Measurements from ENCODE around the gene NUDT1. TPM values are rescaled to one million over a fixed set of nuclear protein-coding genes. Genes with fewer than 3 reads are reported as not detected.
A peak's percentile ranks its signal among the peaks of the same experiment; 100 is the strongest.

Gene NUDT1
- 10 to 100 TPM; 11.0 to 46.5 (median 14.7) TPM for total RNA-seq

GRCh38 chr7:2241580-2242540, at the start of gene NUDT1, which contains the start of gene MRM2:
Gene NUDT1 (plus strand): TSS chr7:2242226. CDS start chr7:2244575, 2,349 bp downstream.
Gene MRM2 (minus strand): TSS chr7:2242205. CDS start chr7:2242169, 36 bp downstream.
- peak; percentile 95 to 98 (median 96) for ATAC-seq (replicated peaks in 6 of 8)
- peak within 1 kb of the TSS; percentile 92 to 100 (median 98) for H3K4me3 ChIP-seq
- H3K4me1 ChIP-seq (replicated peaks in 1 of 2): peaks cover 6 to 10% of the 10 kb centered on the region in 2 donors
- in situ Hi-C loops (cut with MboI; ENCODE audit: low pct_unique_long_range_greater_than_20kb in 2 of 9, low sequenced_read_pairs in 9 of 9, unreplicated experiment in 9 of 9): loop anchor here in 1 of 9 experiments (25.0 kb wide), 1 partner anchor 580 kb away; the partner anchor contains the start of gene ELFN1
- H3K27ac ChIP-seq: peak within 1 kb of the TSS; percentile 74 to 87
- WGBS, 10 experiments: 0 to 8% (median 0%) methylated on average over 1 to 6 of the region's 81 CpGs; no CpG with 5 or more reads in 3 of the 10 experiments

- Histone ChIP-seq H3K4me1 (replicated peaks in 1 of 2) (peaks cover 16% of the 10 kb centered on the region in 2 donors), H3K4me3 (no peak overlapping the region), H3K27ac (no peak overlapping the region)
- WGBS, 10 experiments: 33 to 90% (median 70%) methylated on average over 1 to 11 of the region's 18 CpGs
- in situ Hi-C loops (cut with MboI; ENCODE audit: low pct_unique_long_range_greater_than_20kb in 2 of 9, low sequenced_read_pairs in 9 of 9, unreplicated experiment in 9 of 9): no loop called here
- peak in 4 of 8 experiments; percentile 14 to 63 (median 40) for ATAC-seq (replicated peaks in 6 of 8)
Observed at GRCh38 chr7:2192831-2193534, 49.0 kb upstream of the NUDT1 start.

DNA sequence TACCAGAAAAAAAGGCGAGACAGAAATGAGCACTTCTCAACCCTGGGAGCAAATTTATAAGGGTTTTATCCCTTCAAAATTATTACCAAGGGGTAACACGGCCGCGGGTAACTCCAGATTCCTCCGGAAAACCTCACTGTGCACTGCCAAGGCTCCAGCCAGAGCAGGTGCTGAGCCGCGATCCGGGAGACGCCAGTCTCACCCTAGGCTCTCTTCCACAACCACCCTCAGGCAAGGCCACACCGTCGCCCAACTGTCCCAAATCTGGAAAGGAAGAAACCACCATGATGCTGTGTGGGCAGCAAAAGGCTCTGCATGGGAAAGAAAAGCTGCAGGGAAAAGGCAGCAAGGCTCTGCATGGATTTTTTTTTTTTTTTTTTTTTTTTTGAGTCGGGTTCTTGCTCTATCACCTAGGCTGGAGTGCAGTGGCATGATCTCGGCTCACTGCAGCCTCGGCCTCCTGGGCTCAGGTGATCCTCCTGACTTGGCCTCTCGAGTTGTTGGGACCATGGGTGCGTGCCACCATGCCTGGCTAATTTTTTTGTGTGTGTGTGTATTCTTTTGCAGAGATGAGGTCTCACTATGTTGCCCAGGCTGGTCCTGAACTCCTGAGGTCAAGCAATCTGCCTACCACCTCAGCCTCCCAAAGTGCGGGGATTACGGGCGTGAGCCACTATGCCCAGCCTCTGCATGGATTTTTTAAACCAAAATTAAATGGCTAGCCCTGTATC, 48.3 kb upstream of the NUDT1 start:
- Histone ChIP-seq H3K4me3 (no peak overlapping the region), H3K27ac (no peak overlapping the region), H3K4me1 (replicated peaks in 1 of 2) (peaks cover 16% of the 10 kb centered on the region in 2 donors)
- in situ Hi-C loops (cut with MboI; ENCODE audit: low pct_unique_long_range_greater_than_20kb in 2 of 9, low sequenced_read_pairs in 9 of 9, unreplicated experiment in 9 of 9): no loop called here
- ATAC-seq (replicated peaks in 6 of 8): no peak
- 82 to 100% (median 95%) methylated on average over 1 to 11 of the region's 19 CpGs; no CpG with 5 or more reads in 2 of the 10 experiments for WGBS, 10 experiments

DNA sequence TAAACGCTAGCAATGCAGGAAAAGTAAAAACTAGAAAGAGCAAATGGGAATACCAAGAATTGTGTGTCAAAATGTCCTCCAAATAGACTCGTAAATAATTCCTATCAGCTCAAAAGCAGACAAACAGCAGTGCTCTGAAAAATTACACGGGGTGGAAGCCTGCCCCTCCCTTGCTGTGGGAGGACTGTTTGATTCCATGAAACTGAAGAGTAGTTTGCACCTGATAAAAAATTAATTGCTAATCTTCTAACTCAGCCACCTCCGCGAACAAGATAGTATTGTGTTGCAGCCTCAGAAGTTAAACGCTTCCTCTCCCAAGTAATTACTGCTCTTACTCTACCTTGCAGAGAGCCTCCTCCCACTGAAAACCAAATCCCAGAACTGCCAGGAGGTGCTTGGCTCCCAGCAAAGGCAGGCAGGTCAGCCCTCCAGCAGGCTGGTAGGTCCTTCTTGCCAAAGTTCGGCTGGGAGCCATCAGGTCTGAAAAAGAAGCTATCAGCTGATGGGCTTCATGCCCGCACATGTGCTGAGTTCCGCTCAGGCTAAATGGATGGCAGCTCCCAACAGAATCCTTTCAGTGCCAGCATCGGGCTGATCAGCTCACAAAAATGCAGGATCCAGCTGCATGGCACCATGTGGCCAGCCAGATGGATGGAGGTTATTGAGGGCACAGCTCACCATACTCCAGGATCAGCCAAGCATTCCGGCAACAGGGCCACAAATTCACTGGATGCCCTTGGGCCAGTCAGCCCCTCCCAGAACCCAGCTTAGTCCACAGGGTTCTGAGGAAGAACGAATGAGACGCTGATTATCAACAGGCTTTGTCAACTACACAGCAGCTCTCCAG, 46.4 kb upstream of the NUDT1 start:
- 90 to 100% (median 95%) methylated on average over 1 to 11 of the region's 13 CpGs for WGBS, 10 experiments
- no peak overlapping the region for H3K27ac ChIP-seq
- peaks cover 5 to 12% of the 10 kb centered on the region in 2 donors for H3K4me1 ChIP-seq (replicated peaks in 1 of 2)
- no peak overlapping the region for H3K4me3 ChIP-seq
- in situ Hi-C loops (cut with MboI; ENCODE audit: low pct_unique_long_range_greater_than_20kb in 2 of 9, low sequenced_read_pairs in 9 of 9, unreplicated experiment in 9 of 9): no loop called here
- no peak for ATAC-seq (replicated peaks in 6 of 8)

GRCh38 chr7:2196381-2197378, 45.3 kb upstream of the NUDT1 start:
- WGBS, 10 experiments: 85 to 100% (median 92%) methylated on average over 2 to 22 of the region's 32 CpGs; no CpG with 5 or more reads in 3 of the 10 experiments
- Histone ChIP-seq H3K4me3 (no peak overlapping the region), H3K4me1 (replicated peaks in 1 of 2) (peaks cover 0 to 4% of the 10 kb centered on the region in 2 donors), H3K27ac (no peak overlapping the region)
- in situ Hi-C loops (cut with MboI; ENCODE audit: low pct_unique_long_range_greater_than_20kb in 2 of 9, low sequenced_read_pairs in 9 of 9, unreplicated experiment in 9 of 9): no loop called here
- ATAC-seq (replicated peaks in 6 of 8): no peak

- 44 to 93% methylated on average over 3 to 11 of the region's 21 CpGs; no CpG with 5 or more reads in 8 of the 10 experiments for whole genome bisulfite sequencing, 10 experiments
- peak in 2 of 8 experiments; percentile 27 to 39 for ATAC-seq (replicated peaks in 6 of 8)
- peaks cover 0 to 4% of the 10 kb centered on the region in 2 donors for H3K4me1 ChIP-seq (replicated peaks in 1 of 2)
- in situ Hi-C loops (cut with MboI; ENCODE audit: low pct_unique_long_range_greater_than_20kb in 2 of 9, low sequenced_read_pairs in 9 of 9, unreplicated experiment in 9 of 9): no loop called here
- H3K4me3 ChIP-seq: no peak overlapping the region
- H3K27ac ChIP-seq: no peak overlapping the region
Observed at GRCh38 chr7:2197436-2198155, 44.4 kb upstream of the NUDT1 start.

DNA sequence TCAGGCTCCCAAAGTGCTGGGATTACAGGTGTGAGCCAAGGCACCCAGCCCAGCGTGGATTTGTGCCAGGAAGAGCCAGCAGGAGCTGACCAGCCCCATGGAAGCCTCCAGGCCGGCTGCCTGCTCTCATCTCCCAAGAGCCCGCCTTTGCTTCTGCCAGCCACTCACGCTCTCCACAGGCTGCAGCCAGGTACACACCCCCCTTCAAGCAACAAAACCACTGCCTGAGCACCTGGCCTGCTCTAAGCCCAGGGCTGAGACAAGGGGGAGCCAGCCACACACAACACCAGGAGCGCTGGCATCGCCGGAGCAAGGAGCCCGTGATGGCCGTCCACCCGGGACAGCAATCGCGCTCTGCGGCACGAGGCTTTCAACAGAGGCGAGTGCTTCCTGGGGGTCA, 43.8 kb upstream of the NUDT1 start:
- no peak overlapping the region for H3K4me3 ChIP-seq
- no peak overlapping the region for H3K27ac ChIP-seq
- H3K4me1 ChIP-seq (replicated peaks in 1 of 2): no peaks in the 10 kb centered on the region
- in situ Hi-C loops (cut with MboI; ENCODE audit: low pct_unique_long_range_greater_than_20kb in 2 of 9, low sequenced_read_pairs in 9 of 9, unreplicated experiment in 9 of 9): no loop called here
- no peak for ATAC-seq (replicated peaks in 6 of 8)
- 75 to 100% (median 97%) methylated on average over 1 to 13 of the region's 15 CpGs; no CpG with 5 or more reads in 3 of the 10 experiments for WGBS, 10 experiments

- 50 to 100% (median 80%) methylated on average over 1 of the region's 10 CpGs; no CpG with 5 or more reads in 5 of the 10 experiments for WGBS, 10 experiments
- Histone ChIP-seq H3K27ac (no peak overlapping the region), H3K4me3 (no peak overlapping the region), H3K4me1 (replicated peaks in 1 of 2) (peaks cover 0 to 4% of the 10 kb centered on the region in 2 donors)
- no peak for ATAC-seq (replicated peaks in 6 of 8)
- in situ Hi-C loops (cut with MboI; ENCODE audit: low pct_unique_long_range_greater_than_20kb in 2 of 9, low sequenced_read_pairs in 9 of 9, unreplicated experiment in 9 of 9): no loop called here
Observed at GRCh38 chr7:2198760-2199159, 43.3 kb upstream of the NUDT1 start.

GRCh38 chr7:2199528-2199927, 42.5 kb upstream of the NUDT1 start:
- WGBS, 10 experiments: 80 to 100% (median 90%) methylated on average over 1 to 4 of the region's 16 CpGs; no CpG with 5 or more reads in 7 of the 10 experiments
- Histone ChIP-seq H3K4me1 (replicated peaks in 1 of 2) (peaks cover 3 to 11% of the 10 kb centered on the region in 2 donors), H3K27ac (no peak overlapping the region), H3K4me3 (no peak overlapping the region)
- ATAC-seq (replicated peaks in 6 of 8): no peak
- in situ Hi-C loops (cut with MboI; ENCODE audit: low pct_unique_long_range_greater_than_20kb in 2 of 9, low sequenced_read_pairs in 9 of 9, unreplicated experiment in 9 of 9): no loop called here

GRCh38 chr7:2199956-2200583, 42.0 kb upstream of the NUDT1 start:
- 96 to 100% methylated on average over 2 to 4 of the region's 25 CpGs; no CpG with 5 or more reads in 8 of the 10 experiments for WGBS, 10 experiments
- Histone ChIP-seq H3K27ac (no peak overlapping the region), H3K4me1 (replicated peaks in 1 of 2) (peaks cover 3 to 11% of the 10 kb centered on the region in 2 donors), H3K4me3 (no peak overlapping the region)
- no peak for ATAC-seq (replicated peaks in 6 of 8)
- in situ Hi-C loops (cut with MboI; ENCODE audit: low pct_unique_long_range_greater_than_20kb in 2 of 9, low sequenced_read_pairs in 9 of 9, unreplicated experiment in 9 of 9): loop anchor here in 3 of 9 experiments (25.0 kb wide), 3 partner anchors 538 to 638 kb away; partner anchors contain the start of genes ELFN1 (in 2 of the 3), PSMG3 (in 1 of the 3) and TMEM184A (in 1 of the 3)

Data from motor neuron (in vitro differentiated cells).